Tibial nerve (tissue), 4 donors: ENCODE data around the gene MBTPS2.

ENCODE experiments used
- CTCF ChIP-seq, 5 experiments: fragments of 200-600 bp in 3 of 5; fragments of 450-650 bp in 2 of 5; sonication (generic) in 3 of 5; IDR thresholded peaks; one replicate each; pipeline ENCODE4 v1.5.1; 2016 to 2019; ENCODE audit warnings: antibody characterized with exemption in 5 of 5, mild to moderate bottlenecking in 3 of 5, moderate library complexity in 2 of 5
- EP300 ChIP-seq, 2 donors: sonication (generic); formaldehyde crosslinking; IDR thresholded peaks; one replicate each; pipeline ENCODE4 v1.6.1; 2017; ENCODE audit warnings: antibody characterized with exemption in 2 of 2, mild to moderate bottlenecking in 1 of 2
- POLR2A ChIP-seq, 2 donors: fragments of 450-650 bp; IDR thresholded peaks; one replicate each; pipeline ENCODE4 v1.6.1; 2017; ENCODE audit warnings: antibody characterized with exemption in 2 of 2, mild to moderate bottlenecking in 2 of 2, moderate library complexity in 2 of 2

DNA sequence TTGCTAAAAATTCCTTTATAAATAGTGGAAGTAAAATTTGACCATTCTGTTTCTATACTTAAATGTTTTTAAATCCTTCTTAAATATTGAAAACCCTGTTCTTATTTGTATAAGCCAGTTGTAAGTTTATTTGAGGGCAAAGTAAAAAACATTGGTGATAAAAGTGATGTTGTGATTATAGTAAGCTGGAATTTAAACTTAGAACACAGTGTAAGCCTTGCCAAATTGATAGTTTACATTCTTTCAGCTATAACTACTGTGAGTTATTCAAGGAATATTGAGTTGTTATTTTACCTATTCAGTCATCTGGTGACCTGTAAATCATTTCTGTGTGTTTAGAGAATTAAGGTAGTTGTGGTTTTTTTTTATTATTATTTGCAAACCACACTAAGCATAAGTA lies 26.0 kb downstream of the MBTPS2 start:
- TF ChIP-seq CTCF (IDR thresholded peaks at IDR 0.05) (no peak), POLR2A (IDR thresholded peaks at IDR 0.05) (no peak), EP300 (IDR thresholded peaks at IDR 0.05) (no peak)
